Stimulated activated naive CD8-positive, alpha-beta T cell treated with anti-CD3 and anti-CD28 coated beads, Interleukin-15, Interleukin-2, amounts not matched to agents 100 U/mL and 50 U/mL, for 24 hours (primary cell): Measurements from ENCODE around the gene PBRM1.
A peak's percentile ranks its signal among the peaks of the same experiment; 100 is the strongest.
"Not testable (repeated sequence)": the region's sequence is repeated elsewhere in the genome, so short reads cannot be mapped to it uniquely, and the experiment has no call there.

ENCODE experiments used
- ATAC-seq: fragments of 150-1000 bp; cut with Tn5 transposase; one replicate; pipeline ENCODE4 v1.10.0; 2021
- DNase-seq: peaks from one replicate; pipeline ENCODE4 v3.0.0; 2021

The PBRM1 gene

GRCh38 chr3:52536369-52537164 lies 149.1 kb downstream of the PBRM1 start, which contains the start of gene UQCC5:
Gene UQCC5, plus strand, starts transcription at chr3:52536605. Its CDS starts 151 bp downstream, at chr3:52536756.
- peak; percentile 93 for ATAC-seq
- peak; percentile 97 for DNase-seq

- ATAC-seq = no peak
- DNase-seq = no peak
Observed at GRCh38 chr3:52536112-52536368, 149.7 kb downstream of the PBRM1 start.

DNA sequence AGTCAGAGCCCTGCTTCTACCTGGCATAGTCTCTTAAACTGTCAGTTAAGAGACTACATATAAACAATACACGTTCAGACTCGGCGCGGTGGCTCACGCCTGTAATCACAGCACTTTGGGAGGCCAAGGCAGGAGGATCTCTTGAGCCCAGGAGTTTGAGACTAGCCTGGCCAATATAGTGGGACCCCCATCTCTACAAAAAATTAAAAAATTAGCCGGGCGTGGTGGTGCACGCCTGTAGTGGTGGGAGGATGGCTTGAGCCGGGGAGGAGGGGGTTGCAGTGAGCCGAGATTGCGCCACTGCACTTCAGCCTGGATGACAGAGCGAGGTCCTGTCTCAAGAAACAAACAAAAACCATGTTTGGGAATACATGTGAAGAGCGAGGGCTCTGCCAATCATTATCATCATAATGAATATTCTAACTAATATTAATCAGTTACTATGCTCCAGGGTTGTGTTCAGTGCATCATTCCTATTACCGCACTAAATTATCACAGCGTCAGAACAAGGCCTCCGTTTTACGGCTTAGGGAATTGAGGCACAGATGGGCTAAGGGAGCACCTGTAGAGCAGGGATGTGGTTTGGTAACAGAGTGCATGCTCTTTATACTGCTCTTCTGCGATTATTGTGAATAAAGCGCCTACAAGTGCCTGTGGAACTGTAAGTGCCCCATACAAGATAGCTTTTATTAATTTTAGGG lies 150.2 kb downstream of the PBRM1 start:
- no peak for DNase-seq

DNA sequence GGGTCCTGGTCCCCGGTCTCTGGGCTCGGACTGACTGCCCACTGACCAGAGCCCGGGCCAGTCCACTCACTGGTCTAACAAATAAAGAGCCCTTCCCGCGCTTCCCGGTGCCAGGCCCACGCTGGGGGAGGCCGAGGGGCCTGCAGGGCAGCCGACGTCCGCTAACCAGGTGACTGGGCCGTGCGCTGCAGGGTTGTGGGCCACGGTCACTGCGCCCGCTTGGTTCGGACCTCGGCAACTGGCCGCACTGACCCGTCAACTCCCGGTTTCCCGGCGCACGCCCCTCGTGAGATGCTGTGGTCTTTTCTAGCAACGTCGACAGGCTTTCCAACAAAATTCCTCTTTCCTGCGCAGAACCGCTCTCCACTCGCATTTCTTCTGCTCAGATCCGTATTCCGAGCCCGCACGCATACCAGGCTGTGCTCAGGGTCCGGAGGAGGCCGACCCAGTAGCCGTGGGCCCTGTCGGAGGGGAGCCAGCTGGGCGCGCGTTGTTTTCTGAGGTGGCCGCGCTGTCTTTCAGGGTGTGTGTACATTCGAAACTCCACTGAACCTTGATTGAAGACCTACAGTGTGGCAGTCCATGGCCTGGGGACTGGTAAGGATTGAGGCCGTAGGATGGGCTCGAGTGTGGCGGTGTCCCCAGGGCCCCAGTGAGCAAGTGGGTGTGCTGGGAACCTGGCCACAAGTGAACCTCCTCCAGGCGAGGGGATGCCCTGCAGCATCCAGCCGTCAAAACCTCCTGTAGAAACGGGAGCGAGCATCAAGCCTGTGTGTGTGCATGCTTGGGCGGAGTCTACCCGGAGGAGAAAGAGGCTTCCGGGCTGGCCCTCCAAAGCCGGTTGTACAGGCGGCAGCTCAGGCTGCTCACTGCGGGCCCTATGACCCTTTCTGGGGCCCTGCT lies 151.2 kb downstream of the PBRM1 start:
- ATAC-seq (no peak), DNase-seq (no peak)

More for the DNA sequence above, 150.2 kb downstream of the PBRM1 start:
- ATAC-seq = no peak

DNA sequence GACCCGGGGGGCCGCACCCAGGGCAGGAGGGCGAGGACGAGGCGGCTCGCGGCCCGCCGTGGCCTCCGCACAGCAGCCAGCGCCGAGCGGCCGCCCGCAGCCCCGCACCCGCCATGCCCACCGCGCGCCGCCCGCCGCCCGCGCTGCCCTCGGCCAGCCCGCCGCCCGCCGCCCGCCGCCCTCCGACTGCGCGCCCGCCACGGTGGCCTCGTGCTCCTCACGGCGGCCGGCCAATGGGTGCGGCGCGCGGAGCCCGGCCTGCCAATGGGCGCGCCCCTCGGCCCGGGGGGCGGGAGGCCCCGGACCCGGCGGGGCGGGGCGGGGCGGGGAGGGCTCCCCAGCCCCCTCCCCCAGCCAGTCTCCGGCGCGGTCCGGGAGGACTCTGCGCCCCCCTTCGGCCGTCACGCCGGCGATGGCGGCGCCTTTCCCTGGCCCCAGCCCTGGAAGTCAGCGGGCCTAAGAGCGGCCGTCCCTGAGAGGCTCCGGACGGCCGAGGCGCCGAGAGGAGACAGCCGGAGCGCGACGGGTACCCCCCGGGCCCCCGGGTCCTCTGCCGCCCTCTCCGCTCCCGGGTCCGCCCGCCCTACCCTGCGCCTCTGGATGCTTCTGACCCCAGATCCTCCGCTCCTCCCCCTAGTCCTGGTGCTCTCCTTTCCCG lies 152.0 kb downstream of the PBRM1 start, which contains the start of gene NT5DC2:
Gene NT5DC2 (minus strand): TSS at position 235 of the 658 bp plus-strand sequence. CDS start 120 bp downstream, at position 115.
- ATAC-seq = peak; percentile 56
- peak; percentile 81 for DNase-seq

GRCh38 chr3:52532838-52533622 lies 152.7 kb downstream of the PBRM1 start:
- DNase-seq (peak; percentile 43), ATAC-seq (peak; percentile 2)

- peak; percentile 39 for DNase-seq
- ATAC-seq = no peak
Observed at GRCh38 chr3:52532517-52532837, 153.2 kb downstream of the PBRM1 start.

- no peak for ATAC-seq
- DNase-seq = peak; percentile 13
Observed at GRCh38 chr3:52531860-52532516, 153.7 kb downstream of the PBRM1 start.

DNA sequence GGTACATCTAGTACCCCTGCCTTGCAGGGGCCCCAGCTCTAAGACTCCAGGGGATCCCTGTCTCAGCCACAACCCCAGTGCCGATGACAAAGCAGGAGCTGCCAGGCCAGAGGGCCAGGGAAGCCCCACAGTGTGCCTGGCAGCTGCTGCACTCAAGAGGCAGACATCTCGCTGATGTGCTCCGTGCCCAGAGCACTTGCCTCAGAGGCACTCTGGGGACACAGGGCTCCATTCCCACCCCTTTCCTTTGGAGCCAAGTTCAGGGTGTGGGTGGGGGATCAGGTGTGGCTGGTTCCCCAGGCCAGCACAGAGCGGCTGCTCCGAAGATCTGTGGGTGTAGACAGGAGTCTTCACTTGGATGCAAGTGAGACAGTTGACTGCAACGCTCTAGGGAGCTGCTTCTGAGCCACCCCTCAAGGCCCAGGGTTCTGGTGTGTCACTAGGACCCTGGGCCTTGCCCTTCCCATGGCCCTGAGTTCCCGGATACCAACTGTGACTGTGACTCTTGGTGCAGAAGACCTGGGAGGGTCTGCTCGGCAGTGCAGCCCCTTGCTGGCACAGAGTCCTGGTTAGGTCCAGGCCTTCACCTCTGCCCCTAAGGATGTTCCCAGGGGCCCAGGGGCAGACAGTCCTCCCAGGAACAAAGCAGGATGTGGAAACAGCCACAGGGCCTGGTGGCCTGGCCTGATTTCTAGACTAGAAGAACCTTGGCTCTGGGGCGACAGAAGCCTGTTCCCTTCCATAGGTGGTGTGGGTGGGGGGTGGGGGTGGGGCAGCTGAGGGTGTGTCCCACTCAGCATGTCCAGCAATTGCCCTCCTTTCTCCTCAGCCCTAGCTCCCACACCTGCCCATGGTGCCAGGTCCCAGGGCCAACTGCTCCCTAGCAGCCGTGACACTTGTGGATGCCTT lies 154.5 kb downstream of the PBRM1 start:
- ATAC-seq = no peak
- DNase-seq = peak; percentile 1

DNA sequence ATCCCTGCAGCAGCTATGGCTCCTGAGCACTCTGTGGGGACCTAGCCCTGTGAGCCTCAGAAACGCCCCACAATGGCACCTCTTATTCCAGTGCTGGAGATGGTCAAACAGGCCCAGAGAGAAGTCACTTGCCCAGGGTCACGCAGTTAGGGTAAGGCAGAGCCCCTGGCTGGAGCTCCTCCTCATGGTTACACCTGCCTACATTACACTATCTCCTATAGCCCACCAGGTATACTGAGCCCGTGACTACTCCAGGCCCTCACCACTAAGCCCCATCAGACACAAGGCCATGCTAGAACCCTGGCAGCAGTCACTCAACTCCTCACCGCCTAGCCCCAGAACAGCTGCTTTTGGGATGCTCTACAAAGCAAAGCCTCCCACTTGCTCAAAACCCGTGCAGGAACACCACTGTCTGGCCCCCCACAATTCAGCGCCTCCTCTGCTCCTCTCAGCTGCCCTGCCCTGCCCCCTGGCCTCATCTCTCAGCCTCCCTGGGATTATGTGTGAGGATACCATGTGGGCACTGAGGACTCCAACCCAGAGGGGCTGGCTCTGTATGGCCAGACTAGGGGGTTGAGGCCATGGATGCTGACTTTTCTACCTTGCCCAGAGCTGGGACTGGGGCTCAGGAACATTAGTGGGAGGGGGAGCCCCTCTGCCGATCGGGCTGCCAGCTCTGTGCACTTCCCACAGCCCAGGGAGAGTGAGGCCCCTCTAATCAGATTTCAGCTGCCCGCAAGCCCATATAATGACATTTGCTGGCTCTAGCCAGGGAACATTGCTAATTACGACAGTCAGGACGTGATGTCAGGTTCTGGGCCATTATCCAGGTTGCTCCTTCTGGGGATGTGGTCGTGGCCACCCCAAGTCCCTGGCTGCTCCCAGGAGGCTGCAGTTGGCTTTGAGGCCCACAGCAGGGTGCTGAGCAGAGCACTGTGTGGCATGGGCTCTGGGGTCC lies 156.1 kb downstream of the PBRM1 start:
- ATAC-seq (no peak), DNase-seq (no peak)

DNA sequence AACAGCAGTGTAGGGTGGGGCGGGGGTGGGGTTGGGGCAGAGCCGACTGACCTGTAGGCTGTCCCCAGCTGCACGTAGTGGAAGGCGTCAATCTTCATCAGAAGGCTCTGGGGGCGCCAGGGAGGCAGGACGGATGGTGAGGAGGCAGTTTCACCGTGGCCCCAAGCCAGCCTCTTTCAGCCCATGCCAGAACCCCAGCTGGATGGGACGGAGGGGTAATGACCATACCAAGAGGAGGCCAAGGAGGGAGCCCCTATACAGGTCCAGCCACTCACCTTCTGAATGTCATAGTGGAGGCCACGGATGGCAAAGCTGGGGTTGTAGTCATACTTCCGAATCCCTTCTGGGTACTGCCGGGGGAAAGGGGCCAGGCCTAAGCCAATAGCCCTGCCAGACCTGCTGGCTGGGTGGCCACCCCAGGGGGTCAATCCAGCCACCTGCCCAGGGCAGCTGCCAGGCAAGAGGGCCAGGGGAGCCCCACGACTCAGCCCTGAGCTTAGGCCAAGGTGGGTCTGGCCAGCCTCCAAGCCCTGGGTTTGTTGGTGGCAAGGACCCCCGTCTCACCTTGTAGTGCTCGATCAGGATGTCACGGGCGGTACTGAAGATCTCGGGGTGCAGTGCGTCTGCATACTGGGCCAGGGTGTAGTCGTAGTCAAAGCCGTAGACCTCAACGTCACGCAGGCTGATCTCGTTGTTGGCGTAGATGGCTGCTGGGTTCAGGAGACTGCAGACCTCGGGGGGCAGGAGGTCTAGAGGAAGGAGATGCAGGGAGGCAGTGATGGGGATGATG lies 156.9 kb downstream of the PBRM1 start:
- DNase-seq = no peak
- no peak for ATAC-seq

- DNase-seq = no peak
- ATAC-seq = no peak
Observed at GRCh38 chr3:52527732-52528585, 157.8 kb downstream of the PBRM1 start.

DNA sequence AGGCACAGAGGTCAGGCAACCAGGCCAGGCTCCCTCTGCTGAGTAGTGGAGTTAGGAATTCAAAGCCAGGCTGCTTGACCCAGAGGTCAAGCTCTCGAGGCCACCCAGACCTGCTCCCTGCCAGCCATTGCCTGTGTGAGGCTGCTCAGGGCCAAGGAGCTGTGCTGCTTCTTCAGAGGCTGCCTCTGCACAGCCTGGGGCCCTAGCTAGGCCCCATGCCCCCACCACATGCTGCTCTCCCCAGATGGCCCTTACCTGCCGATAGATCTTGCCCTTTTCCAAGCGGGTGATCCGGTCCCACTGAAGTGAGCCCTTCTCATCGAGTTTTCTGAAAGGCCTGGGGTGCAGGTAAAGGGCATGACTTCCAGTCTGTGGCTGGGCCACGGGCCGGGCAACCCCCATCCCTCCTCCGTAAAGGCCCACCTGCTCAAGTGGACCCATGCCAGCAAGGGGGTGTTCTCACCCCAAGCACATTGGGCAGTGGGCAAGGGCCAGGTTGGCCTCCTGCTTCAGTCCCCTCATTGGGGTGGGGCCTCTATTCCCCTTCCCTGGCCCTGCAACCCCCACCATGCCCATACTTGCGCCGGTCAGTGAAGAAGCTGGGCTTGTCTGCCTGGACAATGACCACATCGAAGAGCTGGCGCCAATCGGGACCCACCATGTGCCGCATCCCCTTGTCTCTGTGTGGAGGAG lies 158.5 kb downstream of the PBRM1 start:
- DNase-seq (no peak), ATAC-seq (no peak)

DNA sequence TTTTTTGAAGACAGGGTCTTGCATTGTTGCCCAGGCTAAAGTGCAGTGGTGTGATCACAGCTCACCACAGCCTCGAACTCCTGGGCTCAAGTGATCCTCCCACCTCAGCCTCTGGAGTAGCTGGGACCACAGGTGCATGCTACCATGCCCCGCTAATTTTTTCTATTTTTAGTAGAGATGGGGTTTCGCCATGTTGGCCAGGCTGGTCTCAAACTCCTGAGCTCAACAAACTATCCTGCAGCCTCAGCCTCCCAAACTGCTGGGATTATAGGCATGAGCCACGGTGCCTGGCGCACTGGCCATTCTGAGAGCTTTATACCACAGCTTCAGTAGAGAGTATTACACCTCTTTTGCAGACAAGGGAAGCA lies 159.1 kb downstream of the PBRM1 start:
- not testable (repeated sequence) for DNase-seq, ATAC-seq

GRCh38 chr3:52525680-52526561 lies 159.8 kb downstream of the PBRM1 start:
- DNase-seq (no peak), ATAC-seq (no peak)
